NCI-H2107 (cell line): Measurements from ENCODE around the gene FBLN5.
"Not testable (repeated sequence)": the region's sequence is repeated elsewhere in the genome, so short reads cannot be mapped to it uniquely, and the experiment has no call there.

Source experiments
- DNase-seq: peaks from one replicate; lab custom pipeline; 2025; lab: John Stamatoyannopoulos, UW

Gene FBLN5

GRCh38 chr14:91884664-91885063 is 62.8 kb downstream of the FBLN5 start:
- no peak for DNase-seq

- DNase-seq, result no peak
Measured at GRCh38 chr14:91883753-91884152, 63.7 kb downstream of the FBLN5 start.

- no peak for DNase-seq
Measured at GRCh38 chr14:91882776-91883175, 64.7 kb downstream of the FBLN5 start.

GRCh38 chr14:91882369-91882768 is 65.1 kb downstream of the FBLN5 start:
- no peak for DNase-seq

GRCh38 chr14:91879196-91879595 is 68.3 kb downstream of the FBLN5 start:
- no peak for DNase-seq

GRCh38 chr14:91878274-91878673 is 69.2 kb downstream of the FBLN5 start:
- no peak for DNase-seq

GRCh38 chr14:91877376-91877915 is 70.0 kb downstream of the FBLN5 start:
- no peak for DNase-seq

- no peak for DNase-seq
Measured at GRCh38 chr14:91876492-91876891, 71.0 kb downstream of the FBLN5 start.

- no peak for DNase-seq
Measured at GRCh38 chr14:91875525-91876286, 71.8 kb downstream of the FBLN5 start.

GRCh38 chr14:91873471-91874415 is 73.8 kb downstream of the FBLN5 start:
- no peak for DNase-seq

- no peak for DNase-seq
Measured at GRCh38 chr14:91872517-91873470, 74.7 kb downstream of the FBLN5 start.

- DNase-seq, result no peak
Measured at GRCh38 chr14:91872011-91872501, 75.4 kb downstream of the FBLN5 start.

GRCh38 chr14:91871401-91871800 is 76.1 kb downstream of the FBLN5 start:
- DNase-seq, result not testable (repeated sequence)

- no peak for DNase-seq
Measured at GRCh38 chr14:91870890-91871289, 76.6 kb downstream of the FBLN5 start.

- no peak for DNase-seq
Measured at GRCh38 chr14:91870001-91870400, 77.5 kb downstream of the FBLN5 start.

- no peak for DNase-seq
Measured at GRCh38 chr14:91869556-91869955, 77.9 kb downstream of the FBLN5 start.

GRCh38 chr14:91867316-91867988 is 80.0 kb downstream of the FBLN5 start, which contains the start of gene TC2N:
TSS of gene TC2N (minus strand) at chr14:91867536. CDS start at chr14:91813769, 53,767 bp downstream.
- peak; percentile 20 for DNase-seq

- no peak for DNase-seq
Measured at GRCh38 chr14:91866511-91867295, 80.8 kb downstream of the FBLN5 start.

- no peak for DNase-seq
Measured at GRCh38 chr14:91866061-91866460, 81.4 kb downstream of the FBLN5 start.

- DNase-seq, result no peak
Measured at GRCh38 chr14:91862417-91862816, 85.1 kb downstream of the FBLN5 start.
